Measurements from ENCODE around the gene BAIAP2.

The BAIAP2 gene

GRCh38 chr17:81158688-81159590 is 124.0 kb downstream of the BAIAP2 start:
- Histone ChIP-seq H3K4me3 (ENCODE audit: insufficient read length, low read depth) (no peak overlapping the region), H3K9ac (ENCODE audit: insufficient read length, low read depth) (no peak overlapping the region), H3K36me3 (ENCODE audit: insufficient read depth, insufficient read length, low read length) (no peaks in the 10 kb centered on the region), H3K4me1 (ENCODE audit: insufficient read depth, insufficient read length) (peaks cover 5% of the 10 kb centered on the region), H3K9me3 (ENCODE audit: insufficient read depth, low read length) (no peaks in the 10 kb centered on the region), H3K27me3 (ENCODE audit: insufficient read depth, insufficient read length) (no peaks in the 10 kb centered on the region)
- DNase-seq (ENCODE audit: low read depth, low spot score): no peak
- TF ChIP-seq SUZ12 (IDR thresholded peaks at IDR 0.05; ENCODE audit: extremely low read depth, insufficient read depth, insufficient read length) (no peak), ZNF274 (IDR thresholded peaks at IDR 0.05; ENCODE audit: low read depth, low read length) (no peak), YY1 (IDR thresholded peaks at IDR 0.05; ENCODE audit: insufficient read depth, insufficient read length) (no peak)

GRCh38 chr17:81159611-81160265 is 124.8 kb downstream of the BAIAP2 start:
- TF ChIP-seq YY1 (IDR thresholded peaks at IDR 0.05; ENCODE audit: insufficient read depth, insufficient read length): no peak
- TF ChIP-seq SUZ12 (IDR thresholded peaks at IDR 0.05; ENCODE audit: extremely low read depth, insufficient read depth, insufficient read length): no peak
- TF ChIP-seq ZNF274 (IDR thresholded peaks at IDR 0.05; ENCODE audit: low read depth, low read length): no peak
- no peaks in the 10 kb centered on the region for H3K36me3 ChIP-seq (ENCODE audit: insufficient read depth, insufficient read length, low read length)
- peaks cover 5% of the 10 kb centered on the region for H3K4me1 ChIP-seq (ENCODE audit: insufficient read depth, insufficient read length)
- no peaks in the 10 kb centered on the region for H3K9me3 ChIP-seq (ENCODE audit: insufficient read depth, low read length)
- H3K4me3 ChIP-seq (ENCODE audit: insufficient read length, low read depth): no peak overlapping the region
- H3K27me3 ChIP-seq (ENCODE audit: insufficient read depth, insufficient read length): peaks cover 4% of the 10 kb centered on the region
- no peak for DNase-seq (ENCODE audit: low read depth, low spot score)
- no peak overlapping the region for H3K9ac ChIP-seq (ENCODE audit: insufficient read length, low read depth)

- TF ChIP-seq ZNF274 (IDR thresholded peaks at IDR 0.05; ENCODE audit: low read depth, low read length): no peak
These were observed 125.4 kb downstream of the BAIAP2 start for GRCh38 chr17:81160306-81160705.

GRCh38 chr17:81160747-81161453 is 125.9 kb downstream of the BAIAP2 start:
- DNase-seq (ENCODE audit: low read depth, low spot score): no peak
- H3K9ac ChIP-seq (ENCODE audit: insufficient read length, low read depth): no peak overlapping the region

More at GRCh38 chr17:81160306-81160705, 125.4 kb downstream of the BAIAP2 start:
- Histone ChIP-seq H3K9me3 (ENCODE audit: insufficient read depth, low read length) (no peaks in the 10 kb centered on the region), H3K27me3 (ENCODE audit: insufficient read depth, insufficient read length) (peaks cover 9% of the 10 kb centered on the region), H3K9ac (ENCODE audit: insufficient read length, low read depth) (no peak overlapping the region), H3K4me3 (ENCODE audit: insufficient read length, low read depth) (no peak overlapping the region), H3K4me1 (ENCODE audit: insufficient read depth, insufficient read length) (peaks cover 10% of the 10 kb centered on the region), H3K36me3 (ENCODE audit: insufficient read depth, insufficient read length, low read length) (no peaks in the 10 kb centered on the region)
- DNase-seq (ENCODE audit: low read depth, low spot score): no peak

DNA sequence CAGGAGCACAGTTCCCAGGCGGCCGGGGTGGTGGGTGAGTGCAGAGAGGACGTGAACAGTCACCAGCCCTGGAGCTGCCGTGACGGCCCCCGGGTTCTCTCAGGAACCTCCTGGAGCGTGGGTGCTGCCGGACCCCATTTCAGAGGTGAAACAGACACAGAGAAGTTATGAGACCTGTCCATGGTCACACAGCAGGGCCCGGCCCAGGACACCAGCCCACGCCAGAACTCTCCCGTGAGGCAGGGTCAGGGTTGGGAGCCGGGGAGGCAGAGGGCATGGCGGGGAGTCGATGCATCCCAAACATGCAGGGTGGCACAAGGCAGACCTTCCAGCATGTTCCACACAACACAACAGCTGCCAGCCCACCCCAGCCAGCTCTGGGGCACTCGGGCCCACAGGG is 126.6 kb downstream of the BAIAP2 start:
- no peaks in the 10 kb centered on the region for H3K9me3 ChIP-seq (ENCODE audit: insufficient read depth, low read length)
- peaks cover 10% of the 10 kb centered on the region for H3K4me1 ChIP-seq (ENCODE audit: insufficient read depth, insufficient read length)
- H3K9ac ChIP-seq (ENCODE audit: insufficient read length, low read depth): no peak overlapping the region
- DNase-seq (ENCODE audit: low read depth, low spot score): no peak
- H3K36me3 ChIP-seq (ENCODE audit: insufficient read depth, insufficient read length, low read length): no peaks in the 10 kb centered on the region
- H3K4me3 ChIP-seq (ENCODE audit: insufficient read length, low read depth): no peak overlapping the region
- peaks cover 16% of the 10 kb centered on the region for H3K27me3 ChIP-seq (ENCODE audit: insufficient read depth, insufficient read length)
- TF ChIP-seq SUZ12 (IDR thresholded peaks at IDR 0.05; ENCODE audit: extremely low read depth, insufficient read depth, insufficient read length) (no peak), YY1 (IDR thresholded peaks at IDR 0.05; ENCODE audit: insufficient read depth, insufficient read length) (no peak), ZNF274 (IDR thresholded peaks at IDR 0.05; ENCODE audit: low read depth, low read length) (no peak)

More at GRCh38 chr17:81160747-81161453, 125.9 kb downstream of the BAIAP2 start:
- H3K9me3 ChIP-seq (ENCODE audit: insufficient read depth, low read length): no peaks in the 10 kb centered on the region
- peaks cover 10% of the 10 kb centered on the region for H3K4me1 ChIP-seq (ENCODE audit: insufficient read depth, insufficient read length)
- TF ChIP-seq ZNF274 (IDR thresholded peaks at IDR 0.05; ENCODE audit: low read depth, low read length) (no peak), SUZ12 (IDR thresholded peaks at IDR 0.05; ENCODE audit: extremely low read depth, insufficient read depth, insufficient read length) (no peak), YY1 (IDR thresholded peaks at IDR 0.05; ENCODE audit: insufficient read depth, insufficient read length) (no peak)
- peaks cover 14% of the 10 kb centered on the region for H3K27me3 ChIP-seq (ENCODE audit: insufficient read depth, insufficient read length)
- no peaks in the 10 kb centered on the region for H3K36me3 ChIP-seq (ENCODE audit: insufficient read depth, insufficient read length, low read length)
- H3K4me3 ChIP-seq (ENCODE audit: insufficient read length, low read depth): no peak overlapping the region

GRCh38 chr17:81161972-81162371 is 127.0 kb downstream of the BAIAP2 start:
- Histone ChIP-seq H3K36me3 (ENCODE audit: insufficient read depth, insufficient read length, low read length) (no peaks in the 10 kb centered on the region), H3K27me3 (ENCODE audit: insufficient read depth, insufficient read length) (peaks cover 20% of the 10 kb centered on the region), H3K4me3 (ENCODE audit: insufficient read length, low read depth) (no peak overlapping the region), H3K4me1 (ENCODE audit: insufficient read depth, insufficient read length) (peaks cover 10% of the 10 kb centered on the region), H3K9ac (ENCODE audit: insufficient read length, low read depth) (no peak overlapping the region), H3K9me3 (ENCODE audit: insufficient read depth, low read length) (no peaks in the 10 kb centered on the region)
- TF ChIP-seq ZNF274 (IDR thresholded peaks at IDR 0.05; ENCODE audit: low read depth, low read length) (no peak), YY1 (IDR thresholded peaks at IDR 0.05; ENCODE audit: insufficient read depth, insufficient read length) (no peak), SUZ12 (IDR thresholded peaks at IDR 0.05; ENCODE audit: extremely low read depth, insufficient read depth, insufficient read length) (no peak)
- no peak for DNase-seq (ENCODE audit: low read depth, low spot score)

DNA sequence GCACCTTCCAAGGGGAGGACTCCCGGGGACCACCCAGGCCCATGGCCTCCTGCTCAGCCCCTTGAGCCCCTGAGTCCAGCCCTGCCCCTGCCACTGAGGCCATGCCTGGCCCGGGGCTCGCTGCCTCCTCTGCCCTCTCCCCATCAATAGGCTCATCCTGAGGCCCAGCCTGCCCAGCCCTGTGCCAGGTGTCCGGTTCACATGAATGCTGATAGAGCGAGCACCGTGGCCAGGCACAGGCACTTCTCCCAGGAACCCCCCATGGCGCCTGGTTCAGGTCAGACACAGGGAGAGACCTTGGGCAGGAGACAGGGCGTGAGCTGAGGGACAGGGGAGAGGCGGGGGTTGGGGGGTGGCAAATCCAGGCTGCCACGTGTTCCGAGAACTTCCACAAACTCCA is 127.5 kb downstream of the BAIAP2 start:
- TF ChIP-seq YY1 (IDR thresholded peaks at IDR 0.05; ENCODE audit: insufficient read depth, insufficient read length): no peak
- no peaks in the 10 kb centered on the region for H3K36me3 ChIP-seq (ENCODE audit: insufficient read depth, insufficient read length, low read length)
- H3K27me3 ChIP-seq (ENCODE audit: insufficient read depth, insufficient read length): peaks cover 25% of the 10 kb centered on the region
- peaks cover 10% of the 10 kb centered on the region for H3K4me1 ChIP-seq (ENCODE audit: insufficient read depth, insufficient read length)
- H3K4me3 ChIP-seq (ENCODE audit: insufficient read length, low read depth): no peak overlapping the region
- no peaks in the 10 kb centered on the region for H3K9me3 ChIP-seq (ENCODE audit: insufficient read depth, low read length)
- H3K9ac ChIP-seq (ENCODE audit: insufficient read length, low read depth): no peak overlapping the region
- no peak for DNase-seq (ENCODE audit: low read depth, low spot score)
